ENCODE measurements around the gene PCSK6. TPM values are rescaled to one million over a fixed set of nuclear protein-coding genes. Genes with fewer than 3 reads are reported as not detected.

PCSK6 gene
- total RNA-seq, 4 donors from 2014 or later: 12.9 to 31.5 (median 23.7) TPM

DNA sequence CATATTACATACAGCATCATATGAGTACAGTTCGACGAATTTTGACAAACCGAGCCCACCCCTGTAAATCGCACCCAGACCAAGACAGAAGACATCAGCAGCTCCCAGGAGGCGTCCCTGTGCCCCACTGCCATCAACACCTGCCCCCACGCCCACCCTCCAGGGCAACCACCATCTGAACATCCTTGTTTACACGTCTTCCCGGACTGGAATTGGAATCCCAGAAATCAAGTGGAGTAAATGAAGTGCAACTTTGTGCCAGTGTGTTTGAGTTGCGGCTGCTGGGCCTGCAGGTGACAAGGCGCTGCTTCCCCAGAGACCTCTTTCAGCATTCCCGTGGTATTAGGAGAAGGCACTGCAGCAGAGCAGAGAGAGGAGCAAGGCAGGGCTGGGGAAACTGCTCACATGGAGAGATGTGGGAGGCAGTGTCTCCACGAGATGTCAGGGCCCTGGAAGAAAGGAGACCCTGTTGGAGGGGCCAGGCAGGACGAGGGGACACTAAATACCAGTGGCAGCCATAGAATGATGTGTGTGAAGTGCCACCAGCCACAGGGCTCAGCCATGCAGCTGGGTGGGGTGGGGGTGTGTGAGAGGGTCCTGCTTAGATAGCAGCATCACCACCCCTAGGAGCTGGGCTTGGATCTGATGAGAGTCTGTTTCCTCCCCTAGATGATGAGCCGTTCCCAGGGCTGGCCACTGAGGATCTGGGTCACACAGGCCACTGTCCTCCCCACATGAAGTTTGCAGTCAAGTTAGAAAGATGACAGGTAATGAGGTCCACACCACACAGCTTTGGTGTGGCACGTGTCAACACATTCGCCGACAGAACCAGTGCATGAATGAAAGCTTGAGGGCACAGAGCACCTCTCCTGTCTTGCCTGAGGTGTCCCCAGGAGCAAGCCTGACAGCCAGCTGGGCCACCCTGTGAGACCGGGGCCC lies 33.4 kb upstream of the PCSK6 start:
- peaks cover 3% of the 10 kb centered on the region for H3K4me1 ChIP-seq
- 84% methylated on average over 18 of the region's 18 CpGs for WGBS
- TF ChIP-seq EP300 (IDR thresholded peaks at IDR 0.05) (no peak), POLR2AphosphoS5 (IDR thresholded peaks at IDR 0.05) (no peak), POLR2A (IDR thresholded peaks at IDR 0.05) (no peak)
- TF ChIP-seq, protein P1, sequence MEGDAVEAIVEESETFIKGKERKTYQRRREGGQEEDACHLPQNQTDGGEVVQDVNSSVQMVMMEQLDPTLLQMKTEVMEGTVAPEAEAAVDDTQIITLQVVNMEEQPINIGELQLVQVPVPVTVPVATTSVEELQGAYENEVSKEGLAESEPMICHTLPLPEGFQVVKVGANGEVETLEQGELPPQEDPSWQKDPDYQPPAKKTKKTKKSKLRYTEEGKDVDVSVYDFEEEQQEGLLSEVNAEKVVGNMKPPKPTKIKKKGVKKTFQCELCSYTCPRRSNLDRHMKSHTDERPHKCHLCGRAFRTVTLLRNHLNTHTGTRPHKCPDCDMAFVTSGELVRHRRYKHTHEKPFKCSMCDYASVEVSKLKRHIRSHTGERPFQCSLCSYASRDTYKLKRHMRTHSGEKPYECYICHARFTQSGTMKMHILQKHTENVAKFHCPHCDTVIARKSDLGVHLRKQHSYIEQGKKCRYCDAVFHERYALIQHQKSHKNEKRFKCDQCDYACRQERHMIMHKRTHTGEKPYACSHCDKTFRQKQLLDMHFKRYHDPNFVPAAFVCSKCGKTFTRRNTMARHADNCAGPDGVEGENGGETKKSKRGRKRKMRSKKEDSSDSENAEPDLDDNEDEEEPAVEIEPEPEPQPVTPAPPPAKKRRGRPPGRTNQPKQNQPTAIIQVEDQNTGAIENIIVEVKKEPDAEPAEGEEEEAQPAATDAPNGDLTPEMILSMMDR (IDR thresholded peaks at IDR 0.05): no peak
- H3K27me3 ChIP-seq: peaks cover 21% of the 10 kb centered on the region
- H3K4me3 ChIP-seq: no peak overlapping the region
- no peak for DNase-seq (ENCODE audit: low spot score in 2 of 2)
- H3K27ac ChIP-seq: no peak overlapping the region
- no peaks in the 10 kb centered on the region for H3K9me3 ChIP-seq
- H3K36me3 ChIP-seq: no peaks in the 10 kb centered on the region

DNA sequence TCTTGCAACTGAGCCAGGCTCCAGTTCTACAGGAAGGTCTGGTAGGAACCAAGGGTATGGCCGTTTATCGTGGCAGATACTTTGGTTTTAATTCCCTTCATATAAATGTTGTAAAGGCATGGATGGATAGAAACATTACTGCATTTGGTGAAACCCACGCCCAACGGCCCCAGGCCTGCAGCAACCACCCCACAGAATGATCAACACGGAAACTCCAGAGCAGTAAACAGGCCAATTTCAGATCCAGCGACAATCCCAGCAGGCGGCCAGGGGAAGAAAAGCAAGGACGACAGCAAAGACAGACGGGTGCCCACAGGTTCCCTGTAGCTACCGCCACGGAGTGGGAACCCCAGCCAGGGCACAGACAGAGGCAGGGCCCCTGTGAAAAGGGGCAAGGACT lies 32.6 kb upstream of the PCSK6 start:
- DNase-seq (ENCODE audit: low spot score in 2 of 2): no peak
- TF ChIP-seq, protein P1 (IDR thresholded peaks at IDR 0.05): no peak
- TF ChIP-seq POLR2A (IDR thresholded peaks at IDR 0.05) (no peak), POLR2AphosphoS5 (IDR thresholded peaks at IDR 0.05) (no peak)

DNA sequence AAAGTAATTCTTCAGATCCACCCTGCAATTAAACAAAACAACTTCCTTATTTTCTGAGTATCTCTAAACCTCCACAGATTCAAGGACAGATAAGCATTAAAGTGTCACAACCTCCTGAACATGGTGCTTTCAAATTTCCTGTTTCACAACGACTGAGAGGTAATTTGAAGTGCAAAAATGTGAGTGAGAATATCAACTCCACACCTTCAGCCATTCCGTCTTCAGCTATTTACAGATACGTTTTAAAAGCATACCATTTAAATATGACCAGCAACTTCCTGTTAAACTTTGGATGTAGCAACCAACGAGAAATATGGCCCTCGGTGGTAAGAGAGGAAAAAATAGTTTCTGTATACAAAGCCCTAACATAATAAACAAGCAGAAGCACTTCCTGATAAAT lies 32.1 kb upstream of the PCSK6 start:
- 27% methylated on average over 5 of the region's 5 CpGs for WGBS
- Histone ChIP-seq H3K27me3 (peaks cover 21% of the 10 kb centered on the region), H3K9me3 (peaks cover 3% of the 10 kb centered on the region), H3K27ac (no peak overlapping the region), H3K36me3 (no peaks in the 10 kb centered on the region), H3K4me3 (no peak overlapping the region), H3K4me1 (no peaks in the 10 kb centered on the region)
- TF ChIP-seq, protein P1 (IDR thresholded peaks at IDR 0.05): no peak
- TF ChIP-seq POLR2A (IDR thresholded peaks at IDR 0.05) (no peak), POLR2AphosphoS5 (IDR thresholded peaks at IDR 0.05) (no peak), EP300 (IDR thresholded peaks at IDR 0.05) (no peak)
- no peak for DNase-seq (ENCODE audit: low spot score in 2 of 2)

More for the DNA sequence above, 32.6 kb upstream of the PCSK6 start:
- H3K4me1 ChIP-seq: no peaks in the 10 kb centered on the region
- H3K27me3 ChIP-seq: peaks cover 21% of the 10 kb centered on the region
- 41% methylated on average over 11 of the region's 11 CpGs for WGBS
- H3K27ac ChIP-seq: no peak overlapping the region
- no peaks in the 10 kb centered on the region for H3K36me3 ChIP-seq
- H3K4me3 ChIP-seq: no peak overlapping the region
- no peaks in the 10 kb centered on the region for H3K9me3 ChIP-seq

DNA sequence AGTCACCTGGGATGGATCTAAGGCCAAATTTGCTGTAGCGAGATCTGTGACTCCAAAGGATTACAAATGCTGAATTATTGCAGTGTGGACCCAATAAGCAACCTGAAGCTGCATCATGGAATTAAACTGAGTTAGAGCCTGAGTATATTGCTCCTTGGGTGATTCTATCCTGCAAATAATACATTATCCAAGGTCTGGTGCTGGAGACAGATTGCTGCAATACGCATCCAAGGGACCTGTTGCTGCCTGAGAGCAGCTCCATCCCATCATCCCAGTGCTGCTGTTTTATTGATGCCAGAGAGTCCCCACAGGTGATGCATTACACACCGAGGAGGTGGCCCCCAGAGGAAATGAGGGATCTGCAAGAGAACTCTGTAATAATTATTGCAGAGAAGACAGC lies 31.6 kb upstream of the PCSK6 start:
- no peak for DNase-seq (ENCODE audit: low spot score in 2 of 2)

DNA sequence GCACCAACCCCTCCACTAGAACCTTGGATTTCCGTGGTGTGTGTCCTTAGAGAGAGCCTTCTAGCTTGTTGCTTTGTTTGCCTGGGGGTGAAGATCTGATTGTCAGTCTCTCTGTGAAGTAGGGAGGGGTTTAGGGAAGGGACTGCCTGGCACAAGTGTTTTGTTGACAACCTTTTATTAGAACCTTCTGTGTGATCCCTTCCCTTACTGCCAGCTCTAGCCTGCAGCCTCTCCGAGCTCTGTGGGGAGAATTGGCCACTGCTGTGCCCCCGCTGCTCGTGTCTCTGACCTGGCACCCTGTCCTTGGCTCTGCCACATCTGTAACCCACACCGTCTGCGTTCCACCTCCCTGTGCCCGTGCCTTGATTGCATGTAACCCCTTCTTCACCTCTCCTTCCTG lies 30.9 kb upstream of the PCSK6 start:
- TF ChIP-seq POLR2AphosphoS5 (IDR thresholded peaks at IDR 0.05) (no peak), POLR2A (IDR thresholded peaks at IDR 0.05) (no peak), EP300 (IDR thresholded peaks at IDR 0.05) (no peak)
- TF ChIP-seq, protein P1 (IDR thresholded peaks at IDR 0.05): no peak
- no peaks in the 10 kb centered on the region for H3K4me1 ChIP-seq
- WGBS: 54% methylated on average over 7 of the region's 7 CpGs
- DNase-seq (ENCODE audit: low spot score in 2 of 2): no peak
- no peaks in the 10 kb centered on the region for H3K36me3 ChIP-seq
- no peak overlapping the region for H3K4me3 ChIP-seq
- peaks cover 7% of the 10 kb centered on the region for H3K9me3 ChIP-seq
- H3K27ac ChIP-seq: no peak overlapping the region
- peaks cover 21% of the 10 kb centered on the region for H3K27me3 ChIP-seq

More for the DNA sequence above, 31.6 kb upstream of the PCSK6 start:
- Histone ChIP-seq H3K27ac (no peak overlapping the region), H3K4me1 (no peaks in the 10 kb centered on the region), H3K9me3 (peaks cover 7% of the 10 kb centered on the region), H3K36me3 (no peaks in the 10 kb centered on the region), H3K27me3 (peaks cover 21% of the 10 kb centered on the region), H3K4me3 (no peak overlapping the region)
- no peak for TF ChIP-seq POLR2A (IDR thresholded peaks at IDR 0.05)
- TF ChIP-seq EP300 (IDR thresholded peaks at IDR 0.05): no peak
- TF ChIP-seq POLR2AphosphoS5 (IDR thresholded peaks at IDR 0.05): no peak
- TF ChIP-seq, protein P1 (IDR thresholded peaks at IDR 0.05): no peak
- WGBS: 65% methylated on average over 3 of the region's 3 CpGs
